Stimulated activated CD8-positive, alpha-beta memory T cell treated with anti-CD3 and anti-CD28 coated beads, Interleukin-12 subunit alpha, Interleukin-12 subunit beta, amount 100 ng/mL, for 24 hours (primary cell): ENCODE data around the gene OR7A10.
"Not testable (repeated sequence)": the region's sequence is repeated elsewhere in the genome, so short reads cannot be mapped to it uniquely, and the experiment has no call there.

Experiments used
- DNase-seq: peaks from one replicate; pipeline ENCODE4 v3.0.0-alpha.2; 2020; ENCODE audit errors: extremely low read depth

Gene OR7A10

GRCh38 chr19:14795078-14795721 lies 53.5 kb downstream of the OR7A10 start:
- no peak for DNase-seq

GRCh38 chr19:14792250-14792649 lies 56.5 kb downstream of the OR7A10 start:
- DNase-seq = not testable (repeated sequence)
